HG03097 (cell line): ENCODE measurements around the gene TOMM6.
"Not testable (repeated sequence)": the region's sequence is repeated elsewhere in the genome, so short reads cannot be mapped to it uniquely, and the experiment has no call there.

Experiments
- ATAC-seq: cut with Tn5 transposase; IDR thresholded peaks from one replicate; pipeline ENCODE4 v1.9.1; 2021; ENCODE audit not compliant: unreplicated experiment, low FRiP score

The TOMM6 gene

GRCh38 chr6:41783106-41783780, 4.3 kb upstream of the TOMM6 start:
- ATAC-seq = no peak

GRCh38 chr6:41784581-41785171, 2.8 kb upstream of the TOMM6 start:
- ATAC-seq = no peak

- no peak for ATAC-seq
These were observed 2.2 kb upstream of the TOMM6 start for GRCh38 chr6:41785254-41785653.

GRCh38 chr6:41785689-41786450, 1.6 kb upstream of the TOMM6 start:
- ATAC-seq = no peak

GRCh38 chr6:41786451-41787218, 859 bp upstream of the TOMM6 start:
- peak; percentile 45 for ATAC-seq

GRCh38 chr6:41789390-41789724, 1.9 kb downstream of the TOMM6 start:
- ATAC-seq = no peak

GRCh38 chr6:41790045-41790444, 2.6 kb downstream of the TOMM6 start:
- ATAC-seq = no peak

- no peak for ATAC-seq
These were observed 3.8 kb downstream of the TOMM6 start for GRCh38 chr6:41791305-41791704.

GRCh38 chr6:41791984-41792383, 4.5 kb downstream of the TOMM6 start:
- no peak for ATAC-seq

- no peak for ATAC-seq
These were observed 9.0 kb downstream of the TOMM6 start for GRCh38 chr6:41796474-41796873.

GRCh38 chr6:41798901-41799558, 11.5 kb downstream of the TOMM6 start:
- ATAC-seq = no peak

GRCh38 chr6:41799559-41799911, 12.0 kb downstream of the TOMM6 start:
- ATAC-seq = no peak

GRCh38 chr6:41801380-41801779, 13.9 kb downstream of the TOMM6 start:
- ATAC-seq = no peak

- no peak for ATAC-seq
These were observed 18.6 kb downstream of the TOMM6 start for GRCh38 chr6:41805830-41806774.

- no peak for ATAC-seq
These were observed 23.6 kb downstream of the TOMM6 start for GRCh38 chr6:41811095-41811494.

- not testable (repeated sequence) for ATAC-seq
These were observed 24.5 kb downstream of the TOMM6 start for GRCh38 chr6:41811946-41812345.

- ATAC-seq = no peak
These were observed 26.0 kb downstream of the TOMM6 start for GRCh38 chr6:41813469-41813868.

- no peak for ATAC-seq
These were observed 26.5 kb downstream of the TOMM6 start for GRCh38 chr6:41813956-41814355.

- ATAC-seq = no peak
These were observed 27.1 kb downstream of the TOMM6 start for GRCh38 chr6:41814629-41815028.

GRCh38 chr6:41815587-41815986, 28.1 kb downstream of the TOMM6 start:
- no peak for ATAC-seq
